HL-60/S4 (cell line): Measurements from ENCODE around the gene STK17B.
"Not testable (repeated sequence)": the region's sequence is repeated elsewhere in the genome, so short reads cannot be mapped to it uniquely, and the experiment has no call there.

Experiments
- in situ Hi-C: fragments of 300-500 bp; cut with MboI; formaldehyde crosslinking; loops from 2 replicates; pipeline ENCODE4 v1.14.3; 2022; ENCODE audit warnings: low sequenced_read_pairs

STK17B gene

GRCh38 chr2:196171248-196171871 is at the start of gene STK17B:
Gene STK17B, minus strand, starts transcription at chr2:196171578. Its CDS starts 8,195 bp downstream, at chr2:196163383.
- in situ Hi-C loops, result loop anchor here (5.0 kb wide), 1 partner anchor 101 kb away; no protein-coding TSS in a partner anchor

DNA sequence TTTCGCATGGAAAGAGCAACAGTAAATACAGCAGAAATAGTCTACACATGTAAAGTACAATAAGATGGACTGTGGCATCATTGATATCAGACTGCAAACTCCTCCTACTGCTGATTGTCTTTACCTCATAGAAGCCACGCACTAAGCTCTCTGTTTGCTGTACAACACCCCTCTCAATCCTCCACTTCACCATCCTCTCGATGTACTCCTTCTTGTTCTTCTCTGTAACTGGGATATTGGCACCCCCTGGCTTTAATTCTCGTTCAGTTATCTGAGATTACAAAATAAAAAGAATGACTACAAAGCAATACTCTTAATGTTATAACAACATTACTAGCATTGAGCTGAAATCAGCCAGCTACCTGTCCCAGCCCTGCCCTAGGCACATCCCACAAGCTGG is 49.3 kb upstream of the STK17B start:
- in situ Hi-C loops, result no loop called here

- in situ Hi-C loops, result no loop called here
Measured at GRCh38 chr2:196219671-196220070, 48.3 kb upstream of the STK17B start.

GRCh38 chr2:196218106-196218505 is 46.7 kb upstream of the STK17B start:
- in situ Hi-C loops, result no loop called here

DNA sequence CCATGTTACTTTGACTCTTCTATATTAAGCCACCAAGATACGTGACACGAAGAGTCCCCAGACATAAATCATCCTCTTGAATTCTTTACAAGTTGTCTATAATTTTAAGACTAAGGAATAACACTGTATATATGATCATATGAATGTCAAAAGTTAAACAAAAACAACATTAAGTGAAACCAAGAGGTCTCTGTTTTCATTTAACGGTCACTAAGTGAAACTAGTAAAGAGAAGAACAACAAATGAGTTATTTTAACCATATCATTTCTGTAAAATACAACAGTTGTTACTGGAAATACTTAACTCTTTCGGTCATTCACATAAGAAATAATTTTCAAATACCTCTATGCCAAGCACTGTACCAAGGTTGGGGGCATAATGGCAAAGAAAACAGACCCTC is 45.7 kb upstream of the STK17B start:
- in situ Hi-C loops, result no loop called here

GRCh38 chr2:196215376-196215775 is 44.0 kb upstream of the STK17B start:
- in situ Hi-C loops, result no loop called here

DNA sequence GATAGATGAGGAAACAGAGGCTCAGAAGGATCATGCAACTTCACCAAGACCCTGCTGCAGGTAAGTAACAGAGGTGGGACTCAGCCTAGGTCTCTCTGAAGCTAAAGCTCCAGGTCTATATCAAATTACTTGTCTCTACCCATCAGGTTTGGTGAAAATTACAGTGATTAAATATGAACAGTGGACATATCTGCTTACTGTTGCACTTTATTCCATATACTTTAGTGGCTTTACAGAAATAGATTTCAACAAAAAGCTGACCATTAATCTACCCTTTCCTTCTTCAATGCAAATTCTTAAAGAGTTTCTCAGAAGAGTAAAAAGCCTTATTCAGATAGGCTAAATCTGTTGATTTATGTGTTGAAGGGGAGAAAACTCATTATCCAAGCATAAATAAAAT is 42.8 kb upstream of the STK17B start:
- in situ Hi-C loops, result no loop called here

DNA sequence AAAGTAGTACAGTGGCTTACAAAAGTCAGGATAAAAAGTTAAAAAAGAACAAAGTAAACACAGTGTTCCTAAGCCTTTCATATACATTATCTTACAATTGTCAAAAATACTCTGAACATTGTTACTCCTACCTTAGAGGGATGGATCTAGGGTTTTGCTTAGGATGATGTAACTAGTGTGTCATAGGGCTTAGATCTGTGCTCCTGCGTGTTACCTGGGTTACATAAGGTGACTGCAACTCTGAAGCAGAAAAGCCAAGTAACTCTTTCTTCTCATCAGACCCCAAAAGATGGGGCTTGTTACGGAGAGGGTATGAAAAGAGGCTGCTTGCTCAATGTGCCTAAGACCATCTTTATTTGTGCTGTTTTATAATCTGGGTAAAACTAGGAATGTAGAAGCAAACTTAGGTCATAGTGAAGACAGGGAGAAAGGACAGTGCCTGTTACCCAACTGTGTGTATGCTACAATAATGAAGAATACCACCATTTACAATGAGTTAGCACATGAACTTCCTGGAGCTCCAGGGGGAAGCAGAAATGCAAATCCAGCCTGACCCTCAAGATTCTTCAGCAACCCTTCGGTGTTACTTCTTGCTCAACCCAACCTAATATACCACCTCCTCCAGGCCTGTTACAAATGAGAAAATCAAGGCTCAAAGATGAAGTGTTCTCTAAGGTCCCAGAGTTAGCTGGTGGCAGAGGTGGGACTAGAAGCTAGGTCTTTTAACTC is 42.0 kb upstream of the STK17B start:
- in situ Hi-C loops, result no loop called here

DNA sequence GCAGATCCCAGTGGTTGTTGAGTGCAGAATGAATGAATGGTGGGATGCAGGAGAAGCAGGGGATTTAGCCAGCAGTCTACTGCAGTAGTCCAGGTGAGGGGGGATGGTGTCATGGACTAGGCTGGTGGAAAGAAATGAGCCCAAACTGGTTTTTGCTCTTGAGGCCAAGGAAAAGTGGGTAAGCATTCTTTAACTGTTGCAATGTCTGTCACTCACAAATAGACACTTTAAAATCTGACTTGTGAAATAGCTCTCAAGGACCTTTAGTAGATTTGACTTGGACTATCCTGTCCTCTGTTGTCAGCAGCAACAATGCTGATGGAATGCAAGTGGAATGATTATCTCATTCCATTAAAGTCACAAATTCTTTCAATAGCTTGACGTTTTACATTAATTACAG is 37.5 kb upstream of the STK17B start:
- in situ Hi-C loops, result no loop called here

GRCh38 chr2:196206804-196207203 is 35.4 kb upstream of the STK17B start:
- in situ Hi-C loops, result no loop called here

GRCh38 chr2:196205881-196206435 is 34.6 kb upstream of the STK17B start:
- in situ Hi-C loops, result no loop called here

- in situ Hi-C loops, result no loop called here
Measured at GRCh38 chr2:196205011-196205766, 33.8 kb upstream of the STK17B start.

- in situ Hi-C loops, result no loop called here
Measured at GRCh38 chr2:196201229-196202009, 30.0 kb upstream of the STK17B start.

- in situ Hi-C loops, result no loop called here
Measured at GRCh38 chr2:196200557-196200956, 29.2 kb upstream of the STK17B start.

DNA sequence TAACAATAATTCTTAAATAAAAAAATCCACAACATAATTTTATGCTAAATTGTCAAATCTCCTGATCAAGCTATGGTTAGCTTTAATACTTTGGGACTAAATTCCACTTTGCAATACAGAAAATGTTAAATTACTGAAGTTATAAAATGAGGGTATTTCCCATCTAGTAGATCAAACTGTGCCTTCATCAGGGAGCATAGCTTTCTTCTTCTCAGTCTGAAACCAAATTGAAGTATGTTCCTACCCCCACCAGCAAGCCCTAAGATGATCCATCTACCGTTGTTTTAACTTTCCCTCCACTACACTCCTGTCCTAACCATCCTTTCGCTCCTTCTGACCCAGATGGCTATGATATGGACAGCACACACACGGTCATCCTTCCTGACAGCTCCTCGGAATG is 24.4 kb upstream of the STK17B start:
- in situ Hi-C loops, result no loop called here

- in situ Hi-C loops, result no loop called here
Measured at GRCh38 chr2:196195302-196195701, 23.9 kb upstream of the STK17B start.

DNA sequence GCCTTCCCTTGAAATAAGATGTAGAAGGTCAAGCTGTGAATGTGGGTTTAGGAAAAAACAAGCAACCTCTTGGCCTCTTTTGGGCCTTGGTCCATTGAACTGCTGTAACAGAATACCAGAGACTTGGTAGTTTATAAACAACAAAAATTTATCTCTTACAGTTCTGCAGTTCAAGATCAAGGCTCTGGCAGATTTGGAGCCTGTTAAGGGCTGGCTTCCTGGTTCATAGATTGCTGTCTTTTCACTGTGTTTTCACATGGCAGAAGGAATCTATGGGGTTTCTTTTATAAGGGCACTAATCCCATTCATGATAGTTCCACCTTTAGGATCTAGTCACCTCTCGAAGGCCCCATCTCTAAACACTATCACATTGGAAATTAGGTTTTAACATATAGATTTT is 20.2 kb upstream of the STK17B start:
- in situ Hi-C loops, result no loop called here

GRCh38 chr2:196187898-196188458 is 16.6 kb upstream of the STK17B start:
- in situ Hi-C loops, result no loop called here

DNA sequence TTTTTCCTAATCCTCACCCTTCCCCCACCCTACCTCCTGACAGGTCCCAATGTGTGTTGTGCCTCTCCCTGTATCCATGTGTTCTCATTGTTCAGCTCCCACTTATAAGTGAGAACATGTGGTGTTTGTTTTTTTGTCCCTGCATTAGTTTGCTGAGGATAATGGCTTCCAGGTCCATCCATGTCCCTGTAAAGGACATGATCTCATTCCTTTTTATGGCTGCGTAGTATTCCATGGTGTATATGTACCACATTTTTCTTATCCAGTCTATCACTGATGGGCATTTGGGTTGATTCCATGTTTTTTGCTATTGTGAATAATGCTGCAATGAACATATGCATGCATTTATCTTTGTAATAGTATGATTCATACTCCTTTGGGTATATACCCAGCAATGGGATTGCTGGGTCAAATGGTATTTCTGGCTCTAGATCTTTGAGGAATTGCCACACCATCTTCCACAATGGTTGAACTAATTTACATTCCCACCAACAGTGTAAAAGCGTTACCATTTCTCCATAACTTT is 15.9 kb upstream of the STK17B start:
- in situ Hi-C loops, result not testable (repeated sequence)

DNA sequence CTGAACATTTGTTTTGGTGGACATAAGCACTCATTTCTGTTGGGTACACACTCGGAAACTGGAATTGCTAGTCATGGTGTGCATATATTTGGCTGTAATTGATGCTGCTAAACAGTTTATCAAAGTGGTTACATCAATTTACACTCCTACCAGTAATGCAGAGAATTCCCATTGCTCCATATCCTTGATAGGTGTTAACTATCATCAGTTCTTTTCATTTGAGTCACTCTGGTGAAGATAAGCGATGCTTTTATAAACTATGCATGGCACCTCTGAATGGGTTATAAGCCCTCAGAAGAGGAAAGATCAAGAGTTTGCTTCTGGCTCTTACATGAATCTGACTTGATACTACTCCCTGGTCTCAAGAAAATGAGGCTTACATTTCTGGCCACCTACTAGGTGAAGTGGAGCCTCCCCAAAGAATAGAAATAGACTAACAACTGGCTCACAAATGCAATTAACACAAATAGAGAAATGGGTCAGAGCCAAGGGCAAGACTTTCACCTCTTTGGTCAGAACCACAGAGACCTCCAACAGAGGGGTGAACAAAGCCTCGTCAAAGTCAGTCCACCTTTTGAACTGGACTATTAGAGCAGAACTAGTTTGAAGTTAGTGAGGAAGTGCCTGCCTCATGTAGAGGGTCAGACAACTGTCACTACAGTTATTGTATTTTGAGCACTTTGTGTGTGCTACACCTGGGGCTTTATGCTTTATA is 15.0 kb upstream of the STK17B start:
- in situ Hi-C loops, result no loop called here
